Fibroblast of the aortic adventitia (primary cell): ENCODE results near the gene SUCLG2. TPM values are rescaled to one million over a fixed set of nuclear protein-coding genes. Genes with fewer than 3 reads are reported as not detected.
A peak's percentile ranks its signal among the peaks of the same experiment; 100 is the strongest.

ENCODE experiments used
- DNase-seq: peaks from one replicate; pipeline ENCODE4 v3.0.0-alpha.2; 2010; ENCODE audit warnings: low read depth
- H3K4me3 ChIP-seq: 2 replicates; pipeline ENCODE4 v1.5.1; 2011; ENCODE audit warnings: low read depth, mild to moderate bottlenecking, control low read depth, low read length, moderate library complexity
- CTCF ChIP-seq: IDR thresholded peaks from 2 replicates; pipeline ENCODE4 v1.5.1; 2011; ENCODE audit warnings: mild to moderate bottlenecking, low read length, control low read depth, inconsistent platforms; ENCODE audit not compliant: insufficient read depth
- total RNA-seq: library from RNA; depleted of rRNA; stranded (reverse); fragments of >200 nt; gene quantifications from 2 replicates; pipeline ENCODE4 v1.2.3, GENCODE V29; 2012; ENCODE audit warnings: low replicate concordance

SUCLG2 gene
- total RNA-seq, 1 donor = 73.9 TPM

- no peak for DNase-seq
- TF ChIP-seq CTCF = no peak
- no peak overlapping the region for H3K4me3 ChIP-seq
Observed at GRCh38 chr3:67495751-67496150, 158.7 kb downstream of the SUCLG2 start.

GRCh38 chr3:67493808-67494207 lies 160.6 kb downstream of the SUCLG2 start:
- DNase-seq = no peak
- no peak for TF ChIP-seq CTCF
- no peak overlapping the region for H3K4me3 ChIP-seq

- TF ChIP-seq CTCF = no peak
- no peak for DNase-seq
- H3K4me3 ChIP-seq = no peak overlapping the region
Observed at GRCh38 chr3:67490658-67491057, 163.8 kb downstream of the SUCLG2 start.

GRCh38 chr3:67489816-67490215 lies 164.6 kb downstream of the SUCLG2 start:
- peak; percentile 67 for DNase-seq
- no peak overlapping the region for H3K4me3 ChIP-seq
- no peak for TF ChIP-seq CTCF

- DNase-seq = no peak
- TF ChIP-seq CTCF = no peak
- no peak overlapping the region for H3K4me3 ChIP-seq
Observed at GRCh38 chr3:67487564-67488114, 166.8 kb downstream of the SUCLG2 start.

- no peak for DNase-seq
- no peak overlapping the region for H3K4me3 ChIP-seq
Observed at GRCh38 chr3:67486883-67487282, 167.5 kb downstream of the SUCLG2 start.

More at GRCh38 chr3:67486883-67487282, 167.5 kb downstream of the SUCLG2 start:
- TF ChIP-seq CTCF = no peak
